ENCODE data around the gene PHLDA1.
"Not testable (repeated sequence)": the region's sequence is repeated elsewhere in the genome, so short reads cannot be mapped to it uniquely, and the experiment has no call there.

The PHLDA1 gene

DNA sequence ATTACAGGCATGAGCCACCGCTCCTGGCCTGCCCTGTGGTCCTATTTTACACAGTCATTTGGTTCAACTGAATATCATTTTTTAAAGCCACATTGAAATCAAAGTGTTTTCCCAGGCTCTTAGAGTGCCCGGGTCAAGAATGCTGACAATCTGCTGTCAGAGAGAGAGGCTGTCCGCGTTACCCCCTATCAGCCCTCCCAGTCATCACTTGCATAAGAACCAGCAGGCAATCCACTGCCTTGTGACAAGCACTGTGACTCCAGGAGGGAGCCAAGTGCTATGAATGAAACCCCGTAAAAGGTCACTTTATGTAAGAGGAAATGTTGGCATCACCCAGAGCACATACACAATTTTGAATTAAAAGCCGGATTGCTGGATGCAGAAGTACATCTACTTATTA is 13.5 kb downstream of the PHLDA1 start:
- no peak for DNase-seq

DNA sequence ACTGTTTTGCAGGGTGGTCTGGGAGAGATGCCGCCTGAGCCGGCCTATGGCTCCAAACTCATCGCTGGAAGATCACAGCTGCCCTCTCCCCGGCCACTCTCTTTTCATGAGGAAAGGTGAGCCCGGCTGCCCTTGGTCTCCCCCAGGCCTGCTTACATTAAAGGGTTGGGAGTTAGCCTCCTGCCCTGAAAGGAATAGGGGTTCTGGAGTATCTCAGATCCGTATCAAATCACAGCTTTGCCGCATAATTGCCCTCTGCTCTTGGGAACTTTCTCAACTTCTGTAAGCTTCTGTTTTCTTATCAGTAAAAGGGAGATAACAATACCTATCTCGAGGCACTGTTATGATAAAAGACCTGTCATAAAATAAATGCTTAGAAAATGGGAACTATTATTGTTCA is 17.6 kb downstream of the PHLDA1 start:
- no peak for DNase-seq

DNA sequence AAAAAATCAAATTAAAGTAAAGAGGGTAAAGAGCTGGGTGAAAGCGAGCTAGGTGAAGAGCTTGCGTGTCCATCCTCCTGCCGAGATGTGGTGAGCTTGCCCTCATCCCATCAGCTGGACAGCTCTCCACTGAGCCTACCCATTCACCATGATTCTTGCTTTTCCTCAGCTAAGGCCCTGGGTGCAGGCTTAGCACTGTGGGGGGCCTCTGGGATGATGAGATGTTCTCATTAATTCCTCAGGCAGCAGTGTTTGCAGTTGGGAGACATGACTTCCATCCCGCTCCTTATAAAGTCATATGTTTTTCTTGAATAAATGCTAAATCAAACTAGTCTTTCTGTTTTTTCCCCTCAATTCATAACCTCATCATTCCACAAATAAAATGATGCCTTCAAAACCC is 18.0 kb downstream of the PHLDA1 start:
- DNase-seq = no peak

DNA sequence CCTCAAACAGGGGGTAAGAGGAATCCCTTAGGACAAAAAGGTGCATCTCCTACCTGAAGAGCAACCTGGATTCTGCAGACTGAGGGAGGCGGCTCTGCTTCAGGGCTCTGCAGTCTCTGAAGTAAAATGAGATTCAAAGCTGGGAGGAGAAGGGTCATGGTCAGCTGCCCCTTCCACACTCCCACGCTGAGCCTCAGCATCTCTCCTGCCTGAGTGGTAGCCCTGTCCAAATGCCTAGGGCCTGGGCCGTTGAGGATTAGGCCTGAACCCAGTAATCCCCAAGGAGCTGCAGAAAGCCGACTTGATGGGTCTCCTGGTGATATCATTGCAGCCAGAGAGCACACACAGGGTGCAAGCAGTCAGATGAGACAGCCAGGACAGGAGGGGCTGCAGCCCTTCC is 18.9 kb downstream of the PHLDA1 start:
- DNase-seq = no peak

DNA sequence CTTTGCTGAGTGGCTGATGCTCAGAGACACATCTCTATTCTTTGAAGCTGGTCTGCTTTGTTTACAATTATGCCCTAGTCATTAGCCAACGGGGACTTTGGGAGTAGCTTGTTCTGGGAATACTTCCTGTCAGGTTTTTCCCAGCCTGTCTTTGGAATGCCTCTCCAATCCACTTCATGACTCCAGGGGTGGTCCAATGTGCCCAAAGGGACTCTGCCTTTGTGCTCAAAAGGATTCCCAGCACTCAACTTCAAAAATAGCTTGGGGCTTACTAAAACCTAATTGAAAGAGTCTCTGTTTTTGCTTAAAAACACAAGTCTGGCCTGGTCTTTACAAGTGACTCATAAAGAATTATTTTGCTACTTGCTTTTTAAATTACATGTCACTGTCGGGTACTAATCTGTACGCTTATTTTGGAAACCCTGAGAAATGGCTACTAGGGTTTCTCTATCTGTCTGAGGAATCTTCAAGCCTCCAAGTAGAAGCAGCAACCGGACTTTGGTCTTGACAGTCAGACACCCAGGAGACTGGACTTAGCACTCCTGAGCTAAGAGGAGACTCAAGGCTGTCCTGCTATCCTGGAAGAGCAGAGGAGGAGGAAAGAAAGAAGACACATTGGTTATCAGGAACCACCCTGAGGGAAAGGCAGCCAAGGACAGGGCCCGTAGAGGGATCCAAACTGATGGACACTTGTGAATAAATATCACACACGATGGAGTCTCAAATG is 20.7 kb downstream of the PHLDA1 start:
- no peak for DNase-seq

DNA sequence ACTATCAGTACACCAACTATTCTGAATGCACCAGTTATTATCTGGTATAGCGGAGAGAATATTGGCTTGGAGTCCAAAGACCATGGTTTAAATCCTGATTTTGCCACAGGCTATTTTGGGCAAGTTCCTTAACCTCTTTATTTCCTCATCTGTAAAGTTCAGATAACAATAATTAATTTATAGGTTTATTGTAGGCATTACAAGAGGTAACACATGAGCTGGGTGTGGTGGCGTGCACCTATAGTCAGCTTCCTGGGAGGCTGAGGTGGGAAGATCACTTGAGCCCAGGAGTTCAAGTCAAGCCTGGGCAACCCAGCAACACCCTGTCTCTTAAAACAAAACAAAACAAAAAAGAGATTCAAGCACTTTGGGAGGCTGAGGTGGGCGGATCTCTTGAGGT is 23.1 kb downstream of the PHLDA1 start:
- no peak for DNase-seq

DNA sequence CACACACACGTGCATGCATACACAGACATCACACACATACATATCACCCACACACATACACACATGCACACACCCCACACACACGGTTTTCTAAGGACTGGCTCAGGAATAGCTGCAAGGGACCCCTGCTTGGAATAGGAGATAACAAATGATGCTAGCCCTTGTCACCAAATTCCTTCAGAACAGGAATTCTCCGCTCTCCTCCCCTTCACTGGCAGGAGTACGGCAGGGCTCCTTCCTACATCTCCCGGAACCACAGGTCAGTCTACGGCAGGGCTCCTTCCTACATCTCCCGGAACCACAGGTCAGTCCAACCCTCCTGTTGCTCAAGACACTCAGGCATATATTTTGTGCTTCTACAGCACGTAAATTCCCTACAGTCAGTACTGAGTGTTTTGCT is 23.9 kb downstream of the PHLDA1 start:
- no peak for DNase-seq

DNA sequence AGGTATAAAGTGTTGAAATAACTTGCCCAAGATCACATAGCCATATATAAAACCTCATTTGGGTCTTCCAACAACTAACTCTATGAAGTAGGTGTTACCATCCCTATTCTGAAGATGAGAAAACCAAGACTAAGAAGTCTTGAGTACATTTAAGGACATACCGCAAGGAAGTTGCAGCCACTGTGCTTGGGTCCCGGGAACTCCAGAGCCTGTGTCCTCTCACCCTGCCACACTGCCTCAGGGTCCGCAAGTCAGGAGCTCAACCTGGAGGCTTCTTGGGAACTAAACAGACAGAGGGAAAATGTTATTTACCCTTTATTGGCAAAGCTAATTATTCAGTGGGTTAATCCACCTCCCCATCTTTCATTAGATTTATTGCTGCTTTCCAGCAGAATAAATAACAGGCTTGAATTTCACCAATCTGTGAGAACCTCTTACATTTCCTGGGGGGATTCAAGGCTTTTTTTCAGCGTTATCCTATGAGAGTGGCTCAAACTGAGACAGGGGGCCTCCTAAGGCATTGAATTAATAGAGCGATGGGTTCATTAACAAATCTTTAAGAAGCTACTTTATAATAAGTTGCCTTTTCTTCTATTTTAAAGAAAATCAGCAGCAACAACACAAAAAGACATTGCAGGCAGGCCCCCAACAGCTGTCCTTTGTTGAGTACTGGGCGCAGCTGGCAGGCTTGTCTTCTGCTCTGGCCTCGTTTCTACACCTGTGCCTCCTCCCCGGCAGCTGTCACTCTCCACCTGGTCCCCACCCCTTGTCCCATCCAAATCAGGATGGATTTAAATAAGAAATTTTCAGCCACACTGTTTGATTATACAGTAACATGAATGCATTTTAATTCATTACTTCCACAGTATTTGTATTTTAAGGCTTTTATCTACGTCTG is 25.3 kb downstream of the PHLDA1 start:
- DNase-seq = no peak

GRCh38 chr12:76003355-76003638 is 28.3 kb downstream of the PHLDA1 start:
- DNase-seq = no peak

DNA sequence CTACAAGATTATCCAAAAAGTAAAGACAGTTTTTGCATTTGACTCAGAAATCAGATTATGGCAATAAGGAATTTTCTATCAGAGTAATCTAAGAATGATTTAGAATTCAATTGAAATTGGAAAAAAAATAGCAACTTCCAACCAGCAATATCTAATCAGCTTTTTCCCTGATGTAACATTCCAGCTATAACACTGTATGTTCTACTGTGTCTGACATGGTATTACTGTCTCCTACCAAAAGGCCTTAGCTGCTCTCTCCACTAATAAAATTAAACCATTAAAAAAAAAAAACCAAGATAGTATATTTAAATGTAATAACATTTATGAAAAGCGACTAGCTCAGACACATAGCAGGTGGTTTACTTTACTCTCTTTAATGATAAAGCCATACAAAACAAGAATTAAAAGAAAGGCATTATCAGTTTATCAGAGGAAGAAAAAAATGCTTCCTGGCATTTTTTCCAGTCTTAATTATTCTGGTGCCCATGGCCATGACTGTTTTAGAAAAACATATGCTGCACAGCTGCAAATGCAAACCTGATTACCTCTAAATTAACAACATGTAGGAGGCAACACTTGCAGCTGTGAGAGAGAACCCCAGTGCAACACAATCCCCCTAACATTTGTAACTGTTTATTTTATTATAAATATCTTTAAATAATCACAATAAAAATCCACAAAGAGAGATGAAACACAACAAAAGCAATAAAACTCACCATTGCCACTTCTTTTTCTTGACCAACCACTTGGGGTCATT is 28.8 kb downstream of the PHLDA1 start:
- DNase-seq = no peak

- no peak for DNase-seq
These were observed 33.1 kb downstream of the PHLDA1 start for GRCh38 chr12:75998292-75999063.

- no peak for DNase-seq
These were observed 33.9 kb downstream of the PHLDA1 start for GRCh38 chr12:75997658-75998057.

- DNase-seq = no peak
These were observed 34.6 kb downstream of the PHLDA1 start for GRCh38 chr12:75996861-75997447.

GRCh38 chr12:75995691-75996090 is 35.9 kb downstream of the PHLDA1 start:
- no peak for DNase-seq

GRCh38 chr12:75994069-75994740 is 37.4 kb downstream of the PHLDA1 start:
- no peak for DNase-seq

GRCh38 chr12:75991753-75992152 is 39.8 kb downstream of the PHLDA1 start:
- DNase-seq = no peak

- DNase-seq = no peak
These were observed 41.2 kb downstream of the PHLDA1 start for GRCh38 chr12:75990189-75990912.

GRCh38 chr12:75987709-75988108 is 43.9 kb downstream of the PHLDA1 start:
- DNase-seq = not testable (repeated sequence)

DNA sequence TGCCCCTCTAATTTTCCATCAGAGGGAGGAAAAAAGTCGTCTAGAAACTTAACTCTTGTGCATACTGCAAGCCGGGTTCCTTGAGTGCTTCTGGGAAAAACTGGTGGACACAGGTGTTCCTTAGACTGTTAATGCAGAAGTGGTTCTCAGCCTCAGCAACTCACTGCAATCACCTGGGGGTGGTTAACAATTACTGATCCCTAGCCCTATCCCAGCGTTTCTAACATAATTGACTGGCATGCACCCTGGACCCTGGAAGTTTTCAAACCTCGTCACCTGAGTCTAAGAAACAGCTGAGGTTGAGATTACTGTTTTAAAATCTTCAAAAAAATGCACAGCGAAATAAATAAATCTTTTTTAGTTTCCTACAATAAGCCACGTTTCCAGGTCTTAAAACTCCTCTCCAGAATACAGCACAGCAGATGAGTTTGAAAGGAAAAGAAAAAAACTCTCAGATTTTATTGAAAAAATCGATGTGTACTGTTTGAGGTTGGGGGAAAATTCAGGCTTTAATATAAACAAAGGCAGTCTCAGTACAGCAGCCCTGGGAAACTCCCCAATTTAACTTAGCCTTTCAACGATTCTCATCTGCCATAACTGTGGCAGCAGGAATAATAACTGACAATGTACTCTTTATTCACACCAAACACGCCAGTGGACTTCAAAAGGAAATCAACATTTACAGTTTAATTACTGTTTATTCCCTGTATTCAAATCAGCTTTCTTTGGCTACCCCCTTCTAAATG is 45.4 kb downstream of the PHLDA1 start:
- DNase-seq = no peak

GRCh38 chr12:75985566-75985965 is 46.0 kb downstream of the PHLDA1 start:
- DNase-seq = no peak
